ENCODE measurements around the gene NOL9.

The NOL9 gene

DNA sequence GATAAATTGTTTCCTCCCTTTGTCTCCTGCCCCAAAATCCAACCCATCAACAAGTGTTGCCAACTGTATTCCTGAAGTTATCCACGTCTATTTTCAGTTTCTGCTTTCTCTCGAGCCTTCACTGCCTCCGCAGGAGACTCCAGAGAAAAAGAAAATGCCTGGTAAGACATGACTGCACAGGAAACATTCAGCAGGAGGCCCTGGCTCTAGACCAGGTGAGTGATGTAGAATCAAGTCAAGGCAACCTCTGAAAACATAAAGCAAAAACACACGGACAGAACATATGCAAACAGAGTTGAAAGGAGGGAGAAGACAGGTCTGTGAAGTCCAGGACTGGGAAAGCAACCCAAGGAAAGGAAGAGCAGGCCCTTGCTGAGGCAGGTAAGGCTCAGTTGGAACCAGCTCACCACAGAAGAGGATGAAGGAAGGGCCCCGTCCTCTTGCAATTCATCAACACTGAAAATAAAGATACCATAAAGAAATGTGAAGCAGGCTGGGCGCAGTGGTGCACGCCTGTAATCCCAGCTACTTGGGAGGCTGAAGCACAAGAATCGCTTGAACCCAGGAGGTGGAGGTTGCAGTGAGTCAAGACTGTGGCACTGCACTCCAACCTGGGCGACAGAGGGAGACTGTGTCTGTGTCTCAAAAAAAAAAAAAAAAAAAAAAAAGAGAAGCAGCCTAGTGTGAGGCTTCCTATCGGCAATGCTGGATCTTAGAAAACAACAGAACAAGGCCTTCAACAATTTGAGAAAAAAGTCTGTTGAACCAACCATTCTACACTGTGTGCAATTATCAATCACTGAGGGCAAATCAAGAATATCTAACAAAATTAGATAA lies 8.8 kb downstream of the NOL9 start:
- TF ChIP-seq CTCF (conservative IDR thresholded peaks at IDR 0.05; ENCODE audit: low read length): no peak
- DNase-seq (ENCODE audit: low read depth): no peak
- no peak overlapping the region for H3K4me3 ChIP-seq (ENCODE audit: low read length)

DNA sequence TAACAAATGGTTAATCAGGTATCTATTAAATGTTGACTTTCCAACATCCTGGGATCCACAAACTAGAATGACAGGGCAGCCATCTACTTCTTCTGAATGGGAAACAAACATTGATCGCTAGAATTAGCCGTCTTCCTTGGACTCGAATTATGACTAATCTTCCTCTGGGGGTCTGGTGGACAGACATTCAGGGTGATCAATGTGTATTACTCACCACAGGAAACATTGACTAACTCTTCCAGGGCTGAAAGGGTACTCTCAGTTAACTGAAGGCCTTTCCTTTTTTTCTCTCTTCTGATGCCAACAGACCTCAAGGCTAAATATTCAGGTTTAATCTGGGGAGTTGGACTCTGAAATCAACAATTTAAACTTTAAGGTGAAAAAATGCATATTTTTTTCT lies 9.5 kb downstream of the NOL9 start:
- TF ChIP-seq CTCF (conservative IDR thresholded peaks at IDR 0.05; ENCODE audit: low read length): no peak
- no peak for DNase-seq (ENCODE audit: low read depth)
- H3K4me3 ChIP-seq (ENCODE audit: low read length): no peak overlapping the region

- no peak for TF ChIP-seq CTCF (conservative IDR thresholded peaks at IDR 0.05; ENCODE audit: low read length)
- peak; percentile 52 for DNase-seq (ENCODE audit: low read depth)
- no peak overlapping the region for H3K4me3 ChIP-seq (ENCODE audit: low read length)
These were observed 15.4 kb downstream of the NOL9 start for GRCh38 chr1:6538956-6539355.

DNA sequence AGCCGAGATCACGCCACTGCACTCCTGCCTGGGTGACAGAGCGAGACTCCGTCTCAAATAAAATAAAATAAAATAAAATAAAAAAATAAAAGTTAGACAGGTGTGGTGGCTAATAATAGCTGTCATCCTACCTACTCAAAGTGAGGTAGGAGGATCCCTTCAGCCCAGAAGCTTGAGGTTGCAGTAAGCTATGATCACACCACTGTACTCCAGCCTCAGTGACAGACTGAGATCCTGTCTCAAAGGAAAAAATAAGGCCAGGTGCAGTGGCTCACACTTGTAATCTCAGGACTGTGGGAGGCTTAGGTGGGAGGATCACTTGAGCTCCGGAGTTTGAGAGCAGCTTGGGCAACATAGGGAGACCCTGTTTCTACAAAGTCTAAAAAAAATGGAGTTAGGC lies 18.0 kb downstream of the NOL9 start:
- H3K4me3 ChIP-seq (ENCODE audit: low read length): no peak overlapping the region
- TF ChIP-seq CTCF (conservative IDR thresholded peaks at IDR 0.05; ENCODE audit: low read length): no peak
- DNase-seq (ENCODE audit: low read depth): no peak

GRCh38 chr1:6535214-6535613 lies 19.1 kb downstream of the NOL9 start:
- no peak for TF ChIP-seq CTCF (conservative IDR thresholded peaks at IDR 0.05; ENCODE audit: low read length)
- H3K4me3 ChIP-seq (ENCODE audit: low read length): no peak overlapping the region

DNA sequence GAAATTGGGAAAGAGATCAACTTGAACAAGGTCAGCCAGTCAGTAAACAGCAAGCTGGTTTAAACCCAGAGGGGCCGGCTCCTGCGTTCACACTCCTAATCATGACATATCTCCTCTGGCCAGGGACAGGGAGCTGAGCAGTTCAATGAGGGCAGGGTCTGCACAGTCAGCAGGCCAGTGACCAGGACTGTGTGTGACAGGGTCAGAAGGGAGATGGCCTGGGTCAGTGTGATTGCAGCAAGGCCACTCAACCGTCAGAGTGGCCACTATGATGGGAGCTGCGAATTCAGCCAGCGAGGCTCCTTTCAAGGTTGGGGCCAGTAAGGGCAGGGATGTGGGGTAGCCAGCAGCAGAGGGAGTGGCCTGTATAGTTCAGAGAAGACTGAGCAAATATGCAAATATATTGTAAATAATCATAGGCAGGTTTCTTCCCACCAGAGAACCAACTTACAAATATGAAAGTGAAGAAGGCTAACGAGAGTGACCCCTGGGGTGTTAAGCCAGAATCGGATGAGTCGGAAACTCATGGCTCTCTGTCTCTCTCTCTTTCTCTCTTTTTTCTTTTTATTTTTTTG lies 20.0 kb downstream of the NOL9 start:
- no peak for TF ChIP-seq CTCF (conservative IDR thresholded peaks at IDR 0.05; ENCODE audit: low read length)
- H3K4me3 ChIP-seq (ENCODE audit: low read length): no peak overlapping the region
- no peak for DNase-seq (ENCODE audit: low read depth)

More at GRCh38 chr1:6535214-6535613, 19.1 kb downstream of the NOL9 start:
- DNase-seq (ENCODE audit: low read depth): no peak

DNA sequence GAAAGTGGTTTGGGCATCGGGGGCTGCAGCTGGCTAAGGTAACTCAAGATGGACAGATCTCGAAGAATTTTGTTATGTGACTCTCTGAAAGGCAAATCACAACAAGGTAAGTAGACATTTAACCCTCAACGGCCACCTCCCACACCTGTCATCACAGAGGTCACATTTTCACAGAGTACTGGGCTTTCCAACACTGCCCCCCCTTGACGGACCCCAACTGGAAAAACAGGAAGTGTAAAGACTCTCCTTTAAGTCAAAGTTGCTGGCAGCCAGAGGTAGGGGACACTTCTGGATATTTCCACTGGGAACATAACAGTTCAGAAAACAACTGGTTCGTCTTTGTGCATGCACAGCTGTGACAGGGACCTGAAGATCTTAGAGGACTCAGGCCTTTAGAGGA lies 22.3 kb downstream of the NOL9 start:
- TF ChIP-seq CTCF (conservative IDR thresholded peaks at IDR 0.05; ENCODE audit: low read length): no peak
- DNase-seq (ENCODE audit: low read depth): no peak
- no peak overlapping the region for H3K4me3 ChIP-seq (ENCODE audit: low read length)
